ENCODE results near the gene MTSS2.

MTSS2 gene

DNA sequence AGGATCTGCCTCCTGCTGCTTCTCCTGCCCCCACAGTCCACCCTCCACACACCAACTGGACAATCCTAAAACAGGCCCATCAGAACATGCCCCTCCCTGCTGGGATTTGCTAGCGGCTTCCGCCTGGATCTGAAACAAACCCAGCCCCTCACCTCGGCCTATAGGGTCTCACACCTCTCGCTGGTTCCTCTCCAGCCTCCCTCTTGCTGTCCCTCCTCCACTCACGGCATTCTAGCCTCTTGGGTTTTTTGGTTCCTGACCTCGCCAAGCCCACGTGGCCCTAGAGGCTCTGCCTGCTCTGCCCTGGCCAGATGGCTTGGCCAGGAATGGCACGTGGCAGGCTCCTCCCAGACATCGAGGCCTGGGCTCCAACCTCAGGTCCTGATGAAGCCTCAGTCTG, 15.7 kb upstream of the MTSS2 start:
- ChIA-PET CTCF (no interaction called here), POLR2A (no interaction called here)
- no peak for DNase-seq (ENCODE audit: extremely low spot score)
- no peak for TF ChIP-seq ZNF384 (IDR thresholded peaks at IDR 0.05)
- TF ChIP-seq, protein P1, sequence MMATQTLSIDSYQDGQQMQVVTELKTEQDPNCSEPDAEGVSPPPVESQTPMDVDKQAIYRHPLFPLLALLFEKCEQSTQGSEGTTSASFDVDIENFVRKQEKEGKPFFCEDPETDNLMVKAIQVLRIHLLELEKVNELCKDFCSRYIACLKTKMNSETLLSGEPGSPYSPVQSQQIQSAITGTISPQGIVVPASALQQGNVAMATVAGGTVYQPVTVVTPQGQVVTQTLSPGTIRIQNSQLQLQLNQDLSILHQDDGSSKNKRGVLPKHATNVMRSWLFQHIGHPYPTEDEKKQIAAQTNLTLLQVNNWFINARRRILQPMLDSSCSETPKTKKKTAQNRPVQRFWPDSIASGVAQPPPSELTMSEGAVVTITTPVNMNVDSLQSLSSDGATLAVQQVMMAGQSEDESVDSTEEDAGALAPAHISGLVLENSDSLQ (IDR thresholded peaks at IDR 0.05) = no peak
- TF ChIP-seq ARNT (IDR thresholded peaks at IDR 0.05) = no peak
- TF ChIP-seq NFRKB (IDR thresholded peaks at IDR 0.05) = no peak
- TF ChIP-seq LEF1 (IDR thresholded peaks at IDR 0.05; ENCODE audit: borderline replicate concordance) = no peak
- TF ChIP-seq SP1 (IDR thresholded peaks at IDR 0.05) = no peak
- no peak for TF ChIP-seq SUZ12 (IDR thresholded peaks at IDR 0.05)
- TF ChIP-seq FOXK2 (IDR thresholded peaks at IDR 0.05) = no peak
- no peak for TF ChIP-seq CTBP1 (IDR thresholded peaks at IDR 0.05; ENCODE audit: borderline replicate concordance)
- TF ChIP-seq BHLHE40 (IDR thresholded peaks at IDR 0.05; ENCODE audit: borderline replicate concordance) = no peak
- TF ChIP-seq ELF4 (IDR thresholded peaks at IDR 0.05) = no peak
- no peak for TF ChIP-seq TARDBP (IDR thresholded peaks at IDR 0.05)
- TF ChIP-seq FOXM1 (IDR thresholded peaks at IDR 0.05; ENCODE audit: borderline replicate concordance) = no peak
- TF ChIP-seq HDGF (IDR thresholded peaks at IDR 0.05; ENCODE audit: borderline replicate concordance) = no peak
- TF ChIP-seq FOXA1 (IDR thresholded peaks at IDR 0.05) = no peak
- TF ChIP-seq L3MBTL2 (conservative IDR thresholded peaks at IDR 0.05) = no peak

DNA sequence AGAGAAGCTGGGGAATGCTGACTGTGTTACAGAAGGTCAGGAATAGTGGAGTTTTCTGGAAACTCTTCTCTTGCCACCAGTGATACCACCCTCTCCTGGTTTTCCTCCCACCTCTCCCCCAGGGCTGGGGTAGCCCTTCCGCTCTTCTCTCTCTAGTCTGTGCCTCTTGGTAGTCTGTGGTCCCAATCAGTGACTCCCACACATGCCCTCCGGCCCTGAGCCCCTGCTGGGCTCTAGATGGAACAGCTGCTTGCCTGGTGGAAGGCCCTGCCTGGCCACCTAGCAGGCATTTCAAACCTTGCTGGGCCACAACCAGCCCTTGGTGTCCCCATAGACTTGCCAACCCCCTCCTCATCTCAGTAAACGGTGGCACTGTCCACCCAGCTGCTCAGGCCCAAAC, 15.2 kb upstream of the MTSS2 start:
- POLR2A ChIA-PET = no interaction called here
- CTCF ChIA-PET = no interaction called here
- no peak for DNase-seq (ENCODE audit: extremely low spot score)
- TF ChIP-seq NFRKB (IDR thresholded peaks at IDR 0.05) (no peak), ZNF384 (IDR thresholded peaks at IDR 0.05) (no peak), L3MBTL2 (conservative IDR thresholded peaks at IDR 0.05) (no peak), CTBP1 (IDR thresholded peaks at IDR 0.05; ENCODE audit: borderline replicate concordance) (no peak), SUZ12 (IDR thresholded peaks at IDR 0.05) (no peak), SP1 (IDR thresholded peaks at IDR 0.05) (no peak), FOXK2 (IDR thresholded peaks at IDR 0.05) (no peak), TARDBP (IDR thresholded peaks at IDR 0.05) (no peak), FOXA1 (IDR thresholded peaks at IDR 0.05) (no peak), ARNT (IDR thresholded peaks at IDR 0.05) (no peak), LEF1 (IDR thresholded peaks at IDR 0.05; ENCODE audit: borderline replicate concordance) (no peak), BHLHE40 (IDR thresholded peaks at IDR 0.05; ENCODE audit: borderline replicate concordance) (no peak), ELF4 (IDR thresholded peaks at IDR 0.05) (no peak), HDGF (IDR thresholded peaks at IDR 0.05; ENCODE audit: borderline replicate concordance) (no peak)
- TF ChIP-seq, protein P1 (IDR thresholded peaks at IDR 0.05) = no peak

DNA sequence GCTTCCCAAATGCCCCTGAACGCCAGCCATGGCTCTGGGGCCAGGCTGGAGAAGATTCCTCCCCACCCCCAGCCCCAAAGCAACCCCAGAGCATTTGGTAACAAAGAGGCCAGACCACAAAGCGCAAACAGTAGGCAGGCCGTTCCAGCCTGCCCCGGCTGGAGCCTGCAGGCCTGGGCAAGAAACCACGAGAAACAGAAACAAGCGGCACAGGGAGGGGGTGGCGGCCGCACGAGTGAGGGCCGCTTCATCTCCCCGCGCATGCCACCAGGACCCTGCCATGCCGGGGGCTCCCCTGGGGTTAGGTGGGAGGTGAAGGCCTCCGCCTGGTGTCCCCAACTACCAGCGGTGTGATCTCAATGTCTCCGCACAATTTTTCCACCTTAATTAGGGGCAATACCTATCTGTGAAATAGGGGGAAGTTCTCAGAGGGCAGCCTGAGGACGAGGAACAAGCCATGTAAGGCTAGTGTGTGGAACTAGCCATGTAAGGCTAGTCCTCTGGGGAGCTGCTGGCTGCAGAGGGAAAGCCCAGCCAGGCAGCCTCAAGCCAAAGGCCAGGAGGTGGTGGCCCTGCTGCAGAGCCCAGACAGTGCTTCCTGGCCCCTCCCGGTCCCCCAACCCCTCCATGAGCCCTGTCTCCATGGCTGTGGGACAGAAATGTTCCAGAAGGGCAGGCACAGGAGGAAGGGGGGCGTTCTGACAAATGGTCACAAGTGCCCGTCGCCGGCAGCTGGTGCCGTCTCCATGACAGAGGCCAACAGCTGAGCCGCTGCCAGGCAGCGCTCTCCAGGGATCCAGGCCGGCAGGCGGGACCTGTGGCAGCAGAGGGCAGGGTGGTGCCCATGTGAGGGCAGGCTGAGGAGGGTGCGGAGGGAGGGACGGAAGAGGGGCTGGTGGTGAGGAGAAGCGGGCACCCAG, 14.5 kb upstream of the MTSS2 start:
- TF ChIP-seq FOXA1 (IDR thresholded peaks at IDR 0.05) = no peak
- TF ChIP-seq BHLHE40 (IDR thresholded peaks at IDR 0.05; ENCODE audit: borderline replicate concordance) = no peak
- no peak for TF ChIP-seq FOXK2 (IDR thresholded peaks at IDR 0.05)
- no peak for TF ChIP-seq ELF4 (IDR thresholded peaks at IDR 0.05)
- TF ChIP-seq SP1 (IDR thresholded peaks at IDR 0.05) = no peak
- no peak for TF ChIP-seq LEF1 (IDR thresholded peaks at IDR 0.05; ENCODE audit: borderline replicate concordance)
- no peak for TF ChIP-seq ARNT (IDR thresholded peaks at IDR 0.05)
- TF ChIP-seq CTBP1 (IDR thresholded peaks at IDR 0.05; ENCODE audit: borderline replicate concordance) = no peak
- TF ChIP-seq ZNF384 (IDR thresholded peaks at IDR 0.05) = no peak
- no peak for TF ChIP-seq TARDBP (IDR thresholded peaks at IDR 0.05)
- TF ChIP-seq, protein P1 (IDR thresholded peaks at IDR 0.05) = no peak
- no peak for TF ChIP-seq SUZ12 (IDR thresholded peaks at IDR 0.05)
- no peak for TF ChIP-seq HDGF (IDR thresholded peaks at IDR 0.05; ENCODE audit: borderline replicate concordance)
- no peak for TF ChIP-seq NFRKB (IDR thresholded peaks at IDR 0.05)
- no peak for TF ChIP-seq FOXM1 (IDR thresholded peaks at IDR 0.05; ENCODE audit: borderline replicate concordance)
- no peak for TF ChIP-seq L3MBTL2 (conservative IDR thresholded peaks at IDR 0.05)
- POLR2A ChIA-PET = no interaction called here
- CTCF ChIA-PET = no interaction called here
- no peak for DNase-seq (ENCODE audit: extremely low spot score)

DNA sequence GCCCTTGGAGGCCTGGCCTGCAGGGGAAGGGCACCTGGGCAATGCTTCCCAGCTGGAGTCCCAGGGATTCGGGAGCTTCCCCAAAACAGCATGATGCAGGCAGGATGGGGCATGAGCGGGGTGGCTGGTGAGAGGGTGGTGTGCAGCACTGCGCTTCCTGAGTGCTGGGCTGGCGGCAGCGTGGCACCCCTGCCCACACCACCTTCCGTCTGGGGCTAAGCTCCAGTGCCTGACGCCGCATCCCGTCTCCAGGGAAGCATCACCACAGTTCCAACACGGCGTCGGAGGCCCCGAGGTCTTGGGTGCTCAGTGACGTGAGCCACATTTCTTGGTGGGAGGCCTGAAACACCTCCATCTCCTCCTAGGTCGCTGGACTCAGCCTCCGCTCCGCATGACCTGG, 13.8 kb upstream of the MTSS2 start:
- CTCF ChIA-PET = no interaction called here
- POLR2A ChIA-PET = no interaction called here
- DNase-seq (ENCODE audit: extremely low spot score) = no peak
- no peak for TF ChIP-seq NFRKB (IDR thresholded peaks at IDR 0.05)
- TF ChIP-seq, protein P1 (IDR thresholded peaks at IDR 0.05) = no peak

DNA sequence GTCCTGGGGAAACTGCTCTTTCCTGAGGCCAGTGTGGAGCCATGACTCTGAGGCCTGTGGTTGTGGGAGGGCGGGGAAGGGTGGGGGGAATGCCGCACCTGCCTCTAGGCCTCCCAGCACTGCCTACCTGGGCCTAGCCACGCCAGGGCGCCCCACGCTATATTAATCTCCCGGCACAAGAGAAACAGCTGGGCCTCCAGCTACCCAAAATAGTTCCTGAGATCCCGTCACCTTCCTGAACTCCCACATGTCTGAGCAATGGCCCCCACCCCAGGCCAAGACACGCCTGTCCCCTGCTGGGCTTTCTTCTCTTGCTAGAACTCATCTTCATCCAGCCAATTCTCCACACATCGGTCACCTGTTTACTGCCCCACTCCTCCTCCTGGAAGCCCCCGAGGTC, 13.0 kb upstream of the MTSS2 start:
- POLR2A ChIA-PET = no interaction called here

More for the DNA sequence above, 13.0 kb upstream of the MTSS2 start:
- CTCF ChIA-PET = no interaction called here
- TF ChIP-seq, protein P1 (IDR thresholded peaks at IDR 0.05) = no peak
- TF ChIP-seq ZNF384 (IDR thresholded peaks at IDR 0.05) = no peak
- no peak for DNase-seq (ENCODE audit: extremely low spot score)

Data from HEK293T (cell line).